Peyer's patch (tissue), 4 donors: Measurements from ENCODE around the gene SMC1B. TPM values are rescaled to one million over a fixed set of nuclear protein-coding genes. Genes with fewer than 3 reads are reported as not detected.

Source experiments
- DNase-seq, 3 donors: peaks; one replicate each; pipeline ENCODE4 v3.0.0-alpha.2; 2017 to 2019
- H3K27ac ChIP-seq, 4 donors: fragments of 200-600 bp; sonication (generic); one replicate each; pipeline ENCODE4 v1.5.1; 2016 to 2019
- H3K27me3 ChIP-seq, 2 donors: fragments of 200-600 bp; sonication (generic); one replicate each; pipeline ENCODE4 v1.5.1; 2019
- H3K36me3 ChIP-seq, 3 donors: fragments of 200-600 bp; sonication (generic); one replicate each; pipeline ENCODE4 v1.5.1; 2016 to 2019
- H3K4me1 ChIP-seq, 4 donors: fragments of 200-600 bp; sonication (generic); one replicate each; pipeline ENCODE4 v1.5.1; 2016 to 2019
- H3K4me3 ChIP-seq, 4 donors: fragments of 200-600 bp; sonication (generic); 1 replicate in 3 of 4; 2 replicates in 1 of 4; pipeline ENCODE4 v1.5.1; 2016 to 2019; ENCODE audit warnings: mild to moderate bottlenecking in 1 of 4
- H3K9me3 ChIP-seq, 4 donors: fragments of 200-600 bp; sonication (generic); one replicate each; pipeline ENCODE4 v1.5.1; 2016 to 2019; ENCODE audit warnings: mild to moderate bottlenecking in 1 of 4
- POLR2A ChIP-seq, 2 donors: fragments of 450-650 bp; IDR thresholded peaks; one replicate each; pipeline ENCODE4 v1.5.1; 2017; ENCODE audit warnings: antibody characterized with exemption in 2 of 2, mild to moderate bottlenecking in 2 of 2, moderate library complexity in 2 of 2
- total RNA-seq, 4 donors: library from RNA; depleted of rRNA; stranded (reverse); fragments of >200 nt; gene quantifications; one replicate each; pipeline ENCODE4 v1.1.0, GENCODE V29; 2016
- TF ChIP-seq, protein P1 (sequence below), 6 experiments: fragments of 450-650 bp in 4 of 6; fragments of 200-600 bp in 2 of 6; sonication (generic) in 1 of 6; IDR thresholded peaks; one replicate each; pipeline ENCODE4 v1.5.1; 2017 to 2019; ENCODE audit warnings: antibody characterized with exemption in 6 of 6, mild to moderate bottlenecking in 3 of 6, moderate library complexity in 1 of 6

SMC1B gene
- total RNA-seq, 4 donors from 2014 or later, result not detected

DNA sequence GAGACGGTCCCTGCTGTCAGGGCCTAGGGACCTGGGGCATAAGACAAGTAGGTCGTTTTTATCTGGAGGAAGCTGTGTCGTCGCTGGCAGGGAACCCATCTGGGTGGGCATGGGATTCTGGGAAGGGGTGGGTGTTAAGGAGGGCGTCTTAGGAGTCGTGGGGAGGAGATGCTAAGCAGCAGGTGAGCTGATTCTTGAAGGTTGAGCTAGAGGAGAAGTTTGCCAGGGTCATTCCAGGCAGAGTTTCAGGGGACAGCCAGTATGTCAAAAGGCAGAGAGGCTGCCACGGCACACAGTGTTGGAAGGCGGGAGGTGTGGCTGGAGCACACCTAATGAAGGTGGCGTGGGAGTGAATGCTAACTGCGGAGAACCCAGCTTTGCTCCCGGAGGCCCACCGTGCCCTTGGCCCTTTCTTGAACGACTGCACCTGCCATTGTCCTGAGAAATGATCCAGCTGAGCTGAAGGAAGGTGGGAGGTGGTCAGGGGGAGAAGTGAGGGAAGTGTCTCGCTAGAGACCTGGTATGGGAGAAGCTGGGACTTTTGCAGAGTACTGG is 102.3 kb downstream of the SMC1B start:
- Histone ChIP-seq H3K27me3 (no peaks in the 10 kb centered on the region), H3K27ac (peak overlapping the region in 2 of 4 donors; percentile 84 to 88), H3K36me3 (no peaks in the 10 kb centered on the region), H3K9me3 (no peaks in the 10 kb centered on the region), H3K4me1 (peaks cover 0 to 28% (median 8%) of the 10 kb centered on the region in 4 donors), H3K4me3 (peak overlapping the region; percentile 68 to 99 (median 90))
- TF ChIP-seq POLR2A (IDR thresholded peaks at IDR 0.05), result no peak
- TF ChIP-seq, protein P1, sequence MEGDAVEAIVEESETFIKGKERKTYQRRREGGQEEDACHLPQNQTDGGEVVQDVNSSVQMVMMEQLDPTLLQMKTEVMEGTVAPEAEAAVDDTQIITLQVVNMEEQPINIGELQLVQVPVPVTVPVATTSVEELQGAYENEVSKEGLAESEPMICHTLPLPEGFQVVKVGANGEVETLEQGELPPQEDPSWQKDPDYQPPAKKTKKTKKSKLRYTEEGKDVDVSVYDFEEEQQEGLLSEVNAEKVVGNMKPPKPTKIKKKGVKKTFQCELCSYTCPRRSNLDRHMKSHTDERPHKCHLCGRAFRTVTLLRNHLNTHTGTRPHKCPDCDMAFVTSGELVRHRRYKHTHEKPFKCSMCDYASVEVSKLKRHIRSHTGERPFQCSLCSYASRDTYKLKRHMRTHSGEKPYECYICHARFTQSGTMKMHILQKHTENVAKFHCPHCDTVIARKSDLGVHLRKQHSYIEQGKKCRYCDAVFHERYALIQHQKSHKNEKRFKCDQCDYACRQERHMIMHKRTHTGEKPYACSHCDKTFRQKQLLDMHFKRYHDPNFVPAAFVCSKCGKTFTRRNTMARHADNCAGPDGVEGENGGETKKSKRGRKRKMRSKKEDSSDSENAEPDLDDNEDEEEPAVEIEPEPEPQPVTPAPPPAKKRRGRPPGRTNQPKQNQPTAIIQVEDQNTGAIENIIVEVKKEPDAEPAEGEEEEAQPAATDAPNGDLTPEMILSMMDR (IDR thresholded peaks at IDR 0.05), result no peak
- no peak for DNase-seq

GRCh38 chr22:45310331-45310976 is 102.9 kb downstream of the SMC1B start:
- DNase-seq, result peak in 2 of 3 donors; percentile 35 to 55
- Histone ChIP-seq H3K36me3 (no peaks in the 10 kb centered on the region), H3K9me3 (no peaks in the 10 kb centered on the region)

DNA sequence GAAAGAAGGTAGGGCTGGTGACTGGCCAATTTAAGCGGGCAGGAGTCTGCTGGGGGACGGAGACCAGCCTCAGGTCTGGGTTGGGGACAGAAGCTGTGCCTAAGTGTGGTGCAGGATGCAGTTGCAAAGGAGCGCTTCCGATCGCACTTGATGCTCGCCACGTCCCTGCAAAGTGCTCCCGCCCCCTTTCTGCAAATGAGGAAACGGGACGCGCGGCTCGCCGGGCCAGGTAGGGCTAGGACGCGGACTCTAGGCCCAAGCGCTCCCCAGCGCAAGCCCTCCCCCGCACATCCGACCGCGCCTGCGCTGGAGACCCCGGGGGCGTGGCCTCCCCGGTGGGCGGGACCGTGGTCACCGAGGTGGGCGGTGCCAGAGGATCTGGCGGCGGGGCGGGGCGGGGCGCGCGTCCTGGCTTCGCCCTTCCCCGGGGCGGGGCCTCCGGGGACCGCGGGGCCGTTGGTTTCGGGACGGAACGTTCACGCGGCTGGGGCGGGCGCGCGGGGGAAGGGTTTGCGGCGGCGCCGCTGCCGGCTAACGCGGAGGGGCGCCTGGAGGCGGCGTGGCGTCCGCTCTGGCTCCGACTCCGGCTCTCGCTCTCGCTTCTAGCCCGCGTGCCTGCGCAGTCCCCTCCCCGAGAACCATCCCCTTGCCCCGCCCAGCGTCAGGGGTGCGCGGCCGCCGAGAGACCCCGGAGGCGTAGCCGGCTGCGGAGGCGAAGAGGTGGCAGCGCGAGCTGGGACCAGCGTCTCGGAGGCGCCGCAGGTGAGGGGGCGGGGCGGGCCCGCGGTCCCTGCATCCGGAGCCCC is 103.8 kb downstream of the SMC1B start, which contains the start of gene FAM118A:
FAM118A (plus strand) TSS at position 513 of the 806 bp plus-strand sequence. CDS start 12,446 bp downstream, outside the sequence.
- H3K27me3 ChIP-seq, result no peaks in the 10 kb centered on the region

More at GRCh38 chr22:45310331-45310976, 102.9 kb downstream of the SMC1B start:
- TF ChIP-seq, protein P1 (IDR thresholded peaks at IDR 0.05), result no peak
- TF ChIP-seq POLR2A (IDR thresholded peaks at IDR 0.05), result no peak
- Histone ChIP-seq H3K4me3 (peak overlapping the region; percentile 68 to 99 (median 90)), H3K4me1 (peaks cover 0 to 28% (median 8%) of the 10 kb centered on the region in 4 donors), H3K27ac (peak overlapping the region; percentile 84 to 91 (median 90)), H3K27me3 (no peaks in the 10 kb centered on the region)

GRCh38 chr22:45308957-45309421 is 104.4 kb downstream of the SMC1B start:
- Histone ChIP-seq H3K4me1 (peaks cover 0 to 24% (median 8%) of the 10 kb centered on the region in 4 donors), H3K9me3 (no peaks in the 10 kb centered on the region), H3K27me3 (no peaks in the 10 kb centered on the region), H3K36me3 (no peaks in the 10 kb centered on the region), H3K4me3 (peak overlapping the region; percentile 68 to 99 (median 90)), H3K27ac (peak overlapping the region; percentile 84 to 91 (median 90))
- no peak for TF ChIP-seq POLR2A (IDR thresholded peaks at IDR 0.05)
- TF ChIP-seq, protein P1 (IDR thresholded peaks at IDR 0.05), result no peak
- peak in 1 of 3 donors; percentile 62 for DNase-seq

More for the DNA sequence above, 103.8 kb downstream of the SMC1B start, which contains the start of gene FAM118A:
- peak within 1 kb of the TSS; percentile 68 to 99 (median 90) for H3K4me3 ChIP-seq
- no peaks in the 10 kb centered on the region for H3K9me3 ChIP-seq
- peak; percentile 94 to 99 (median 97) for DNase-seq
- peak within 1 kb of the TSS; percentile 84 to 91 (median 90) for H3K27ac ChIP-seq
- H3K36me3 ChIP-seq, result no peaks in the 10 kb centered on the region
- TF ChIP-seq POLR2A (IDR thresholded peaks at IDR 0.05), result peak; percentile 58 to 81
- TF ChIP-seq, protein P1 (IDR thresholded peaks at IDR 0.05), result peak in 3 of 6 experiments; percentile 13 to 21 (median 17)
- peaks cover 0 to 27% (median 8%) of the 10 kb centered on the region in 4 donors for H3K4me1 ChIP-seq

DNA sequence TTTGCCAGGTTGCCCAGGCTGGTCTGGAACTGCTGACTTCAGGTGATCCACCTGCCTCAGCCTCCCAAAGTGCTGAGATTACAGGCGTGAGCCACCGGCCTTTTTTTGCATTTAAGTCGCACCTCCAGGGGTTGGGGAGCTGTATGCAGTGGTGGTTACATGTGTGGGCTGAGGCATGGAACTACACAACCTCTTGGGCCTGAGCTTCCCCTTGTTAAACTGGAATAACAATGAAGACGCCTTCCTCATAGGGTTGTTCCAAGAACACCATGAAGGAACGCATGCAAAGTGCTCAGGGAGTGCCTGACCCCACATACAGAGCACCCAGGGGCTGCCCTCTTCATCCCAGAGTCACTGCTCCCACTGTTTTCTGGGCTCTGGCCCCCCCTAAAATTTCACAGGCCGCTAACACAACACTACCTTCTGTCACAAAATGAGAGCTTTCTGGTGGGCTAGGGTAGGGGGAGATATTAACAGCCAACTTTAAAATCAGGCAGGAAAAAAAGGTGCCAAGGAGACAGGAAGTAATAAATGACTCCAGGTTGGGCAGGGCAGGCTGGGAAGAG is 104.9 kb downstream of the SMC1B start:
- no peak for TF ChIP-seq POLR2A (IDR thresholded peaks at IDR 0.05)
- TF ChIP-seq, protein P1 (IDR thresholded peaks at IDR 0.05), result no peak
- H3K36me3 ChIP-seq, result no peaks in the 10 kb centered on the region
- DNase-seq, result no peak
- peaks cover 0 to 24% (median 8%) of the 10 kb centered on the region in 4 donors for H3K4me1 ChIP-seq
- no peaks in the 10 kb centered on the region for H3K27me3 ChIP-seq
- no peaks in the 10 kb centered on the region for H3K9me3 ChIP-seq
- H3K27ac ChIP-seq, result peak overlapping the region in 3 of 4 donors; percentile 88 to 91 (median 91)
- H3K4me3 ChIP-seq, result peak overlapping the region in 1 of 4 donors; percentile 95
